Measurements from ENCODE around the gene PPP1R12B.
A peak's percentile ranks its signal among the peaks of the same experiment; 100 is the strongest.
"Not testable (repeated sequence)": the region's sequence is repeated elsewhere in the genome, so short reads cannot be mapped to it uniquely, and the experiment has no call there.

The PPP1R12B gene

GRCh38 chr1:202323731-202324130 lies 24.8 kb upstream of the PPP1R12B start:
- Mint-ChIP-seq H3K4me3 (no peak overlapping the region), H3K27ac (no peak overlapping the region), H3K27me3 (no peaks in the 10 kb centered on the region), H3K4me1 (ENCODE audit: low read depth) (peaks cover 9% of the 10 kb centered on the region), H3K9me3 (no peaks in the 10 kb centered on the region), H3K36me3 (ENCODE audit: low read depth) (no peaks in the 10 kb centered on the region)

GRCh38 chr1:202324646-202325045 lies 23.9 kb upstream of the PPP1R12B start:
- Mint-ChIP-seq H3K4me3 (no peak overlapping the region), H3K27me3 (no peaks in the 10 kb centered on the region), H3K27ac (no peak overlapping the region), H3K9me3 (no peaks in the 10 kb centered on the region), H3K4me1 (ENCODE audit: low read depth) (peaks cover 8% of the 10 kb centered on the region), H3K36me3 (ENCODE audit: low read depth) (peaks cover 3% of the 10 kb centered on the region)

GRCh38 chr1:202329891-202330290 lies 18.6 kb upstream of the PPP1R12B start:
- H3K9me3 Mint-ChIP-seq = no peaks in the 10 kb centered on the region
- H3K4me1 Mint-ChIP-seq (ENCODE audit: low read depth) = no peaks in the 10 kb centered on the region
- peaks cover 51% of the 10 kb centered on the region for H3K36me3 Mint-ChIP-seq (ENCODE audit: low read depth)
- H3K27me3 Mint-ChIP-seq = no peaks in the 10 kb centered on the region
- H3K27ac Mint-ChIP-seq = no peak overlapping the region
- no peak overlapping the region for H3K4me3 Mint-ChIP-seq

- no peaks in the 10 kb centered on the region for H3K9me3 Mint-ChIP-seq
- H3K27me3 Mint-ChIP-seq = no peaks in the 10 kb centered on the region
- H3K36me3 Mint-ChIP-seq (ENCODE audit: low read depth) = peaks cover 66% of the 10 kb centered on the region
- H3K4me1 Mint-ChIP-seq (ENCODE audit: low read depth) = peaks cover 3% of the 10 kb centered on the region
- H3K27ac Mint-ChIP-seq = no peak overlapping the region
- no peak overlapping the region for H3K4me3 Mint-ChIP-seq
These were observed 14.6 kb upstream of the PPP1R12B start for GRCh38 chr1:202333861-202334260.

GRCh38 chr1:202343652-202344349 lies 4.7 kb upstream of the PPP1R12B start:
- Mint-ChIP-seq H3K4me3 (peak overlapping the region; percentile 51), H3K36me3 (ENCODE audit: low read depth) (peaks cover 9% of the 10 kb centered on the region), H3K27me3 (no peaks in the 10 kb centered on the region), H3K27ac (peak overlapping the region; percentile 80), H3K9me3 (no peaks in the 10 kb centered on the region), H3K4me1 (ENCODE audit: low read depth) (peaks cover 44% of the 10 kb centered on the region)

- peak overlapping the region; percentile 89 for H3K27ac Mint-ChIP-seq
- H3K4me3 Mint-ChIP-seq = peak overlapping the region; percentile 92
- no peaks in the 10 kb centered on the region for H3K36me3 Mint-ChIP-seq (ENCODE audit: low read depth)
- H3K27me3 Mint-ChIP-seq = no peaks in the 10 kb centered on the region
- H3K4me1 Mint-ChIP-seq (ENCODE audit: low read depth) = peaks cover 38% of the 10 kb centered on the region
- H3K9me3 Mint-ChIP-seq = no peaks in the 10 kb centered on the region
These were observed 442 bp upstream of the PPP1R12B start for GRCh38 chr1:202348005-202348508.

- Mint-ChIP-seq H3K9me3 (no peaks in the 10 kb centered on the region), H3K4me3 (peak overlapping the region; percentile 92), H3K27me3 (no peaks in the 10 kb centered on the region), H3K27ac (peak overlapping the region; percentile 77), H3K4me1 (ENCODE audit: low read depth) (peaks cover 35% of the 10 kb centered on the region), H3K36me3 (ENCODE audit: low read depth) (no peaks in the 10 kb centered on the region)
These were observed 868 bp downstream of the PPP1R12B start for GRCh38 chr1:202349206-202349928.

- Mint-ChIP-seq H3K36me3 (ENCODE audit: low read depth) (no peaks in the 10 kb centered on the region), H3K27ac (no peak overlapping the region), H3K9me3 (no peaks in the 10 kb centered on the region), H3K4me1 (ENCODE audit: low read depth) (peaks cover 35% of the 10 kb centered on the region), H3K4me3 (no peak overlapping the region), H3K27me3 (no peaks in the 10 kb centered on the region)
These were observed 3.2 kb downstream of the PPP1R12B start for GRCh38 chr1:202351725-202352124.

- not testable (repeated sequence) for H3K27ac Mint-ChIP-seq, H3K27me3 Mint-ChIP-seq
These were observed 4.2 kb downstream of the PPP1R12B start for GRCh38 chr1:202352583-202353197.

GRCh38 chr1:202355944-202356553 lies 7.5 kb downstream of the PPP1R12B start:
- no peaks in the 10 kb centered on the region for H3K9me3 Mint-ChIP-seq
- no peaks in the 10 kb centered on the region for H3K36me3 Mint-ChIP-seq (ENCODE audit: low read depth)
- H3K4me1 Mint-ChIP-seq (ENCODE audit: low read depth) = peaks cover 10% of the 10 kb centered on the region
- no peaks in the 10 kb centered on the region for H3K27me3 Mint-ChIP-seq
- no peak overlapping the region for H3K27ac Mint-ChIP-seq
- H3K4me3 Mint-ChIP-seq = no peak overlapping the region

More at GRCh38 chr1:202352583-202353197, 4.2 kb downstream of the PPP1R12B start:
- H3K4me3 Mint-ChIP-seq; H3K36me3 Mint-ChIP-seq (ENCODE audit: low read depth); H3K9me3 Mint-ChIP-seq: not testable (repeated sequence)
- peaks cover 32% of the 10 kb centered on the region for H3K4me1 Mint-ChIP-seq (ENCODE audit: low read depth)

GRCh38 chr1:202357506-202357905 lies 9.0 kb downstream of the PPP1R12B start:
- Mint-ChIP-seq H3K9me3 (no peaks in the 10 kb centered on the region), H3K4me1 (ENCODE audit: low read depth) (peaks cover 6% of the 10 kb centered on the region), H3K27me3 (no peaks in the 10 kb centered on the region), H3K36me3 (ENCODE audit: low read depth) (no peaks in the 10 kb centered on the region), H3K27ac (no peak overlapping the region), H3K4me3 (no peak overlapping the region)

GRCh38 chr1:202361224-202361623 lies 12.7 kb downstream of the PPP1R12B start:
- H3K9me3 Mint-ChIP-seq = no peaks in the 10 kb centered on the region
- H3K27ac Mint-ChIP-seq = no peak overlapping the region
- H3K4me1 Mint-ChIP-seq (ENCODE audit: low read depth) = no peaks in the 10 kb centered on the region
- no peaks in the 10 kb centered on the region for H3K36me3 Mint-ChIP-seq (ENCODE audit: low read depth)
- no peaks in the 10 kb centered on the region for H3K27me3 Mint-ChIP-seq
- no peak overlapping the region for H3K4me3 Mint-ChIP-seq

- Mint-ChIP-seq H3K9me3 (no peaks in the 10 kb centered on the region), H3K36me3 (ENCODE audit: low read depth) (no peaks in the 10 kb centered on the region), H3K4me3 (no peak overlapping the region), H3K27ac (no peak overlapping the region), H3K4me1 (ENCODE audit: low read depth) (no peaks in the 10 kb centered on the region), H3K27me3 (no peaks in the 10 kb centered on the region)
These were observed 13.2 kb downstream of the PPP1R12B start for GRCh38 chr1:202361701-202362100.

GRCh38 chr1:202362212-202362611 lies 13.7 kb downstream of the PPP1R12B start:
- Mint-ChIP-seq H3K9me3 (no peaks in the 10 kb centered on the region), H3K4me1 (ENCODE audit: low read depth) (no peaks in the 10 kb centered on the region), H3K27ac (no peak overlapping the region), H3K36me3 (ENCODE audit: low read depth) (no peaks in the 10 kb centered on the region), H3K4me3 (no peak overlapping the region), H3K27me3 (no peaks in the 10 kb centered on the region)

All from stimulated activated naive CD8-positive, alpha-beta T cell treated with anti-CD3 and anti-CD28 coated beads, Interleukin-15, Interleukin-2, amounts not matched to agents 100 ng/mL and 50 ng/mL, for 24 hours (primary cell).